ENCODE results near the gene TRIM17. TPM values are rescaled to one million over a fixed set of nuclear protein-coding genes. Genes with fewer than 3 reads are reported as not detected.

Gene TRIM17
- polyA plus RNA-seq, 4 donors, result 0.48 to 0.59 TPM; not detected in 2

DNA sequence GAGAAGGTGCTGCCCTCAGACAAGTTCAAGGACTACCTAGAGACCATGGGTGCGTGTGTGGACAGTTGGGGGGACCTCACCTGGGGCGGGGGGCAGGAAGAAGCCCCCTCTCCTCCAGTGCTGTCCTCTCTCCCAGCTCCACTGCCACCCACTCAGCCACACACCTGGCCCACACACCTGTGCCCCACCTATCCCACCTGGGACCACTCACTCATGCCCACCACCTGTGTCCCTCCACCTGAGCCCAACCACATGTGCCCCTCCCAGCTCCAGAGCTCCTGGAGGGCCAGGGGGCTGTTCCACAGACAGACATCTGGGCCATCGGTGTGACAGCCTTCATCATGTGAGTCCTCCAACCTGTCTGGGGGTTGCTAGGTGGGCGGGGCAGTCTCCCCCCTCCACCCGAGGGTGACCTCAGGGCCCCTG is 39.0 kb downstream of the TRIM17 start:
- Histone ChIP-seq H3K27me3 (ENCODE audit: control insufficient read depth in 3 of 3, insufficient read depth in 3 of 3, low read length in 3 of 3) (no peaks in the 10 kb centered on the region), H3K27ac (ENCODE audit: low read depth in 1 of 3, low read length in 2 of 3) (no peak overlapping the region), H3K4me3 (ENCODE audit: low read depth in 1 of 3, low read length in 3 of 3) (peak overlapping the region in 1 of 3 donors; percentile 46), H3K4me1 (ENCODE audit: control insufficient read depth in 3 of 3, insufficient read depth in 2 of 3, low read depth in 1 of 3, low read length in 2 of 3) (peaks cover 0 to 20% (median 0%) of the 10 kb centered on the region in 3 donors), H3K36me3 (ENCODE audit: control insufficient read depth in 3 of 3, insufficient read depth in 2 of 3, low read depth in 1 of 3, low read length in 3 of 3) (peaks cover 0 to 54% (median 0%) of the 10 kb centered on the region in 3 donors), H3K9me3 (ENCODE audit: control insufficient read depth in 2 of 2, insufficient read depth in 1 of 2, low read depth in 1 of 2, low read length in 1 of 2) (no peaks in the 10 kb centered on the region)
- FAIRE-seq (no peak), DNase-seq (no peak)
- 38 to 62% (median 45%) methylated on average over 5 of the region's 5 CpGs for WGBS, 3 donors

DNA sequence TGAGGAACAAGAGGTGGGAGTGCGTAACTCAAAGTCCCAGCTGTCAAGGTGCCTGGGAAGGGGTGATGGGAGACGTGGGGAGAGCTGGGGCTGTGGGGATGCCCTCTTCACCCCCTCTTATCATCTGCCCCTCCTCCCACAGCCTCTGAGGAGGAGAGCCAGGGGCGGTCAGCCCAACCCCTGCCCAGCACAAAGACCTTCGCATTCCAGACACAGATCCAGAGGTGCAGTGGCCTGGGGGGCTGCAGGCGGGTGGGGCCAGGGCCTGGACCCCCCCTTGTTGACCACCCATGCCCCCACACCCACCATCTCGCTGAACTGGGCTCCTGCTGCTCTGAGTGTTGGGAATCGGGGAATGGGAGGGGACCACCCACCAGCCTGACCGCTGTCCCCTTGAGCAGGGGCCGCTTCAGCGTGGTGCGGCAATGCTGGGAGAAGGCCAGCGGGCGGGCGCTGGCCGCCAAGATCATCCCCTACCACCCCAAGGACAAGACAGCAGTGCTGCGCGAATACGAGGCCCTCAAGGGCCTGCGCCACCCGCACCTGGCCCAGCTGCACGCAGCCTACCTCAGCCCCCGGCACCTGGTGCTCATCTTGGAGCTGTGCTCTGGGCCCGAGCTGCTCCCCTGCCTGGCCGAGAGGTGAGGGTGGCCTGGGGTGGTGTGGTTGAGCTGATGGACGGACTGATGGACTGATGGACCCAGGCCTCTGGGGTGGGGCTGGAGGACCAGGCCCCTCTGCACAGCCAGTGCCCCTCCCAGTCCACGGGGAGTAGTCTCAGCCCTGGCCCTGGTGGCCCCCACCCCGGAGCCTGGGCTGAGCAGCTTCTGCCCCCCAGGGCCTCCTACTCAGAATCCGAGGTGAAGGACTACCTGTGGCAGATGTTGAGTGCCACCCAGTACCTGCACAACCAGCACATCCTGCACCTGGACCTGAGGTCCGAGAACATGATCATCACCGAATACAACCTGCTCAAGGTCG is 39.7 kb downstream of the TRIM17 start:
- 83 to 89% (median 84%) methylated on average over 29 to 31 of the region's 31 CpGs for WGBS, 3 donors
- Histone ChIP-seq H3K27ac (ENCODE audit: low read depth in 1 of 3, low read length in 2 of 3) (no peak overlapping the region), H3K36me3 (ENCODE audit: control insufficient read depth in 3 of 3, insufficient read depth in 2 of 3, low read depth in 1 of 3, low read length in 3 of 3) (peaks cover 0 to 54% (median 0%) of the 10 kb centered on the region in 3 donors), H3K27me3 (ENCODE audit: control insufficient read depth in 3 of 3, insufficient read depth in 3 of 3, low read length in 3 of 3) (no peaks in the 10 kb centered on the region), H3K4me3 (ENCODE audit: low read depth in 1 of 3, low read length in 3 of 3) (no peak overlapping the region), H3K4me1 (ENCODE audit: control insufficient read depth in 3 of 3, insufficient read depth in 2 of 3, low read depth in 1 of 3, low read length in 2 of 3) (peaks cover 0 to 25% (median 0%) of the 10 kb centered on the region in 3 donors), H3K9me3 (ENCODE audit: control insufficient read depth in 2 of 2, insufficient read depth in 1 of 2, low read depth in 1 of 2, low read length in 1 of 2) (no peaks in the 10 kb centered on the region)
- FAIRE-seq (no peak), DNase-seq (no peak)

DNA sequence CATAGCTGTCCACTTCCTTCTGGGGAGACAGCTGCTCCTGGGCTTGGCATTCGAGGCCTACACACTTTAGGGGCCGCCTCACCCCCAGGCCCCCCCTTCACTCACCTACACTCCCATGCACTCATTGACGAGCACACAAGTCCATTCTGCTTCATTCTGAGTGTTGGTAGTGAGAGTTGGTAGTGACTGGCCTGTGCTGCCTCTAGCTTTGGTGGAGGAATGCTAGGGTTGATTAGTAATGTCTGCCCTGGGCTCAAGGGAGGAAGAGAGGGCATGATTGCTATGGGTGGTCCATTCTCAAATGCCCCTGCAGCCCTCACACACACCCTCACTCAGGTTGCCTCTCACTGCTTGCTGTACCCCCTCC is 40.4 kb downstream of the TRIM17 start:
- peaks cover 0 to 30% (median 0%) of the 10 kb centered on the region in 3 donors for H3K4me1 ChIP-seq (ENCODE audit: control insufficient read depth in 3 of 3, insufficient read depth in 2 of 3, low read depth in 1 of 3, low read length in 2 of 3)
- H3K36me3 ChIP-seq (ENCODE audit: control insufficient read depth in 3 of 3, insufficient read depth in 2 of 3, low read depth in 1 of 3, low read length in 3 of 3), result peaks cover 0 to 57% (median 0%) of the 10 kb centered on the region in 3 donors
- H3K27ac ChIP-seq (ENCODE audit: low read depth in 1 of 3, low read length in 2 of 3), result no peak overlapping the region
- no peak for FAIRE-seq
- WGBS, 3 donors, result 70 to 81% (median 75%) methylated on average over 2 to 3 of the region's 3 CpGs
- H3K9me3 ChIP-seq (ENCODE audit: control insufficient read depth in 2 of 2, insufficient read depth in 1 of 2, low read depth in 1 of 2, low read length in 1 of 2), result no peaks in the 10 kb centered on the region
- no peaks in the 10 kb centered on the region for H3K27me3 ChIP-seq (ENCODE audit: control insufficient read depth in 3 of 3, insufficient read depth in 3 of 3, low read length in 3 of 3)
- DNase-seq, result no peak
- no peak overlapping the region for H3K4me3 ChIP-seq (ENCODE audit: low read depth in 1 of 3, low read length in 3 of 3)

DNA sequence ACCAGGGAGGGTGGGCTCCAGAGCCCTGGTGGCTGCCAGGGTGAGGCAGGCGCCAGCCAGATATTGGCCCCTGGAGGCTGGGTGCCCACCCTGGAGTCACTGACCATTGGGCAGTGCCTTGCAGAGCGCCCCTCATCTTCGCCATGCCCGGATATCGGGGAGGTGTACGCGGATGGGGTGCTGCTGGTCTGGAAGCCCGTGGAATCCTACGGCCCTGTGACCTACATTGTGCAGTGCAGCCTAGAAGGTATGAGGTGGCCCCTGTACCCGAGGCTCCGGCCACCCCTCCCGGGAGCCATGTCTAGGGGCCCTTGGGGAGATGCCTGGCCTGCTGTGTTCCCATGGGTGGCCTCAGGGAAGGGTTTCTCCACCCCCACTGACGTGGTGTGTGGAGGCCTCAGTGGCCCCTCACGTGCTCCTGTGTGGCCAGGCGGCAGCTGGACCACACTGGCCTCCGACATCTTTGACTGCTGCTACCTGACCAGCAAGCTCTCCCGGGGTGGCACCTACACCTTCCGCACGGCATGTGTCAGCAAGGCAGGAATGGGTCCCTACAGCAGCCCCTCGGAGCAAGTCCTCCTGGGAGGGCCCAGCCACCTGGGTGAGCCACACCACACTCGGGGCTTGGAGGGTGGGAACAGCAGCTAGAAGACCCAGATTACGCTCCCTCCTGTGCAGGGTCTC is 40.9 kb downstream of the TRIM17 start:
- no peak for FAIRE-seq

DNA sequence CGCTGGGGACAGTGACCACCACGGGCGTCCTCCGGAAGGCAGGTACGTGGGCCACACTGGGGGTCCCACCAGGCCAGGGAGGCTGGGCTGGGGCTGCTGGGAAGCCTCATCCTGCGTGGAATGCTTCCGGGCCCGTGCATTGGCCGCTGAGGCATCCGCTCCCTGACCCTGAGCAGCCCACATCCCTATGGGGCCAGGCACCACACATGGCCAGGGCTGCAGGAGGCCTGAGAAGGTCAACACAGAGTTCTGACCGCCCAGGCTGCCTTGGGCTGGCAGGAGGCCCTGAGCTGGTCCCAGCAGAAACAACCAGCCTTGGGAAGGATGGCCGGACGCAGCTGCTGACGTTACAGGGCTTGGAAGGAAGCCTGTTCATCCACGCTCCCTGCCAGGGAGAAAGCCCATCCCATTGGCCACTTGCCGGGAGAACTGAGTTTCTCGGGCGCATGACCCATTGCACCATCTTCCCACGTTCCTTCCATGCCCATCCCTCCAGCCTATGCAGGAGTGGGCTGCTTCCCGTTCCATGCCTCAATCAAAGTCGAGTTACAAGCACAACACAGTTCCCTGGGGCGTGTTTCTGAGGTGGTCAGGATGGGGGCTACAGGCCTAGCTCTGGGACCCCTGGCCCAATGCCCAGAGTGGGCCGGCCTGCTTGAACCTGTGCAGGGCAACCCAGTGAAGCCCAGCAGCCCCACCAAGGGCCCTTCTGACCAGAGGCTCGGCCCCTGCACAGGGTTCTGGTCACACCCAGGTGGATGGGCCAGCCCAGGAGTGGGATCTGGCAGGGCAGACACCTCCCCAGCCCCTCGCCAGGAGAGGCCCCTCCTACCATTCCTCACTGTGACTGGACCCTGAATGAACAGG is 41.7 kb downstream of the TRIM17 start:
- no peak overlapping the region for H3K4me3 ChIP-seq (ENCODE audit: low read depth in 1 of 3, low read length in 3 of 3)
- H3K4me1 ChIP-seq (ENCODE audit: control insufficient read depth in 3 of 3, insufficient read depth in 2 of 3, low read depth in 1 of 3, low read length in 2 of 3), result peaks cover 0 to 41% (median 0%) of the 10 kb centered on the region in 3 donors
- no peak for DNase-seq
- no peaks in the 10 kb centered on the region for H3K9me3 ChIP-seq (ENCODE audit: control insufficient read depth in 2 of 2, insufficient read depth in 1 of 2, low read depth in 1 of 2, low read length in 1 of 2)
- no peak for FAIRE-seq
- 66 to 78% (median 70%) methylated on average over 24 to 25 of the region's 25 CpGs for WGBS, 3 donors
- peak overlapping the region in 1 of 3 donors; percentile 24 for H3K27ac ChIP-seq (ENCODE audit: low read depth in 1 of 3, low read length in 2 of 3)
- no peaks in the 10 kb centered on the region for H3K27me3 ChIP-seq (ENCODE audit: control insufficient read depth in 3 of 3, insufficient read depth in 3 of 3, low read length in 3 of 3)
- peaks cover 0 to 68% (median 0%) of the 10 kb centered on the region in 3 donors for H3K36me3 ChIP-seq (ENCODE audit: control insufficient read depth in 3 of 3, insufficient read depth in 2 of 3, low read depth in 1 of 3, low read length in 3 of 3)

More for the DNA sequence above, 40.9 kb downstream of the TRIM17 start:
- no peak for DNase-seq
- Histone ChIP-seq H3K9me3 (ENCODE audit: control insufficient read depth in 2 of 2, insufficient read depth in 1 of 2, low read depth in 1 of 2, low read length in 1 of 2) (no peaks in the 10 kb centered on the region), H3K4me3 (ENCODE audit: low read depth in 1 of 3, low read length in 3 of 3) (no peak overlapping the region), H3K4me1 (ENCODE audit: control insufficient read depth in 3 of 3, insufficient read depth in 2 of 3, low read depth in 1 of 3, low read length in 2 of 3) (peaks cover 0 to 33% (median 0%) of the 10 kb centered on the region in 3 donors), H3K27ac (ENCODE audit: low read depth in 1 of 3, low read length in 2 of 3) (no peak overlapping the region), H3K27me3 (ENCODE audit: control insufficient read depth in 3 of 3, insufficient read depth in 3 of 3, low read length in 3 of 3) (no peaks in the 10 kb centered on the region), H3K36me3 (ENCODE audit: control insufficient read depth in 3 of 3, insufficient read depth in 2 of 3, low read depth in 1 of 3, low read length in 3 of 3) (peaks cover 0 to 60% (median 0%) of the 10 kb centered on the region in 3 donors)
- 92 to 95% (median 93%) methylated on average over 22 of the region's 22 CpGs for WGBS, 3 donors

DNA sequence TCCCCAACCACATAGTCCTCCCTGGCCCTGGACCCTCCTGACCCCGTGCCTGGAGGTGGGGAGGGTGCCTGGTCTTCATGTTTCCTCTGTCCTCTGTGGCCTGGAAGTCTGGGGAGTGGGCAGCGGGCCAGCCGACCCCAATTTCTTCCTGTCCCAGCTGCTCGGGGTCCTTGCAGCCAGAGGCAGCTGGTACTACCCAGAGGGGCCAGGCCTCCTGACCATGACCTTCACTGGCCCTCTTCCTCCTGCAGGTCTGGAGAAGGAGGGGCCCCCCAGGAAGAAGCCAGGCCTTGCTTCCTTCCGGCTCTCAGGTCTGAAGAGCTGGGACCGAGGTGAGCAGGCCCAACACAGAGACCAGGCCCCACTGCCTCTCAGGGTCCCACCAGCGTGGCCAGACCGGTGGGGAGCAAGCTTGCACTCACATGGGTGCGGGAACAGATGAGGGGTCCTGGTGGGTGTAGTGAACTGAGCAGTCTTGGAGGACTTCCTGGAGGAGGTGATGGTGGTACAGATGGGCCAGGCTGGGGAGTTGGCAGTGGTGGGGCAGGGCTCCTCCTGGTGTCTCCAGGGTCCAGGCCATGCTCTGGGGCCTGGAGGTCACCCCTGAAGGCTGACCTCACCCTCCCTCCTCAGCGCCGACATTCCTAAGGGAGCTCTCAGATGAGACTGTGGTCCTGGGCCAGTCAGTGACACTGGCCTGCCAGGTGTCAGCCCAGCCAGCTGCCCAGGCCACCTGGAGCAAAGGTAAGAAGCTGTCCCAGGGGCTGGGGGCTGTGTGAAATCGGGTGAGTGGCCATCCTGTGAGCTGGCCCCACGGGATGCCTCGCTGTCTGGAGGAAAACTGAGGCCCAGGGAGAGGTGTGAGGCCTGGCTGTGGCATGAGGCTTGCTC is 42.7 kb downstream of the TRIM17 start:
- Histone ChIP-seq H3K27ac (ENCODE audit: low read depth in 1 of 3, low read length in 2 of 3) (no peak overlapping the region), H3K4me3 (ENCODE audit: low read depth in 1 of 3, low read length in 3 of 3) (peak overlapping the region in 1 of 3 donors; percentile 56), H3K27me3 (ENCODE audit: control insufficient read depth in 3 of 3, insufficient read depth in 3 of 3, low read length in 3 of 3) (no peaks in the 10 kb centered on the region), H3K4me1 (ENCODE audit: control insufficient read depth in 3 of 3, insufficient read depth in 2 of 3, low read depth in 1 of 3, low read length in 2 of 3) (peaks cover 0 to 51% (median 0%) of the 10 kb centered on the region in 3 donors), H3K9me3 (ENCODE audit: control insufficient read depth in 2 of 2, insufficient read depth in 1 of 2, low read depth in 1 of 2, low read length in 1 of 2) (no peaks in the 10 kb centered on the region), H3K36me3 (ENCODE audit: control insufficient read depth in 3 of 3, insufficient read depth in 2 of 3, low read depth in 1 of 3, low read length in 3 of 3) (peaks cover 0 to 71% (median 0%) of the 10 kb centered on the region in 3 donors)
- 81 to 87% (median 87%) methylated on average over 14 of the region's 14 CpGs for WGBS, 3 donors
- no peak for DNase-seq
- FAIRE-seq, result no peak

DNA sequence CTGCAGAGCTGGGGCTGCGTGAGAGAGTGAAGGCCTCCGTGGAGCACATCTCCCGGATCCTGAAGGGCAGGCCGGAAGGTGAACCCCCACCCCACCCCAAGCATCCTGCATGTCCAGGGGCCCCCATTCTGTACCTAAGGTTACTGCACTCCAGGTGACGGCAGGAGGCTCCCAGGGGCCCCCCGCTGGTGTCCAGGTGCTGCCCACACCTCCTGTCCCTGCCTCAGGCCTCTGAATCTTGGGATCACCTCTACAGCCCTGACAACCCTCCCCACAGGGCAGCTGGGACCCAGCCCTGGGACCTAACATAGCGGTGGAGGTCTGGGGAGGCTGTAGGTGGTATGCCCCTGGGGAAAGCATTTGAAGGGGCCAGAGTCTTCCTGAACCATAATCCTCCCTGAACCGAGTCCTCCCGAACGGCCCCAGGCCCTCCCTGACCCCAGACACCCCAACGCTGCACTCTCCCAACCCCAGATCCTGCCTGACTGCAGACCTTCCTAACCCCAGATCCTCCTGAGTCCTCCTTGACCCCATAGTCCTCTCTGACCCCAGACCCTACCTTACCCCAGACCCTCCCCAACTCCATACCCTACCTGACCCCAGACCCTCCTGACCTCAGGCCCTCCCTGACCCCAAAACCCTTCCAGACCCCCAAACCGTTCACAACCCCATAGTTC is 43.5 kb downstream of the TRIM17 start:
- H3K9me3 ChIP-seq (ENCODE audit: control insufficient read depth in 2 of 2, insufficient read depth in 1 of 2, low read depth in 1 of 2, low read length in 1 of 2), result no peaks in the 10 kb centered on the region
- H3K27ac ChIP-seq (ENCODE audit: low read depth in 1 of 3, low read length in 2 of 3), result peak overlapping the region in 1 of 3 donors; percentile 61
- 46 to 63% (median 47%) methylated on average over 12 of the region's 12 CpGs for WGBS, 3 donors
- H3K27me3 ChIP-seq (ENCODE audit: control insufficient read depth in 3 of 3, insufficient read depth in 3 of 3, low read length in 3 of 3), result no peaks in the 10 kb centered on the region
- FAIRE-seq, result no peak
- H3K4me3 ChIP-seq (ENCODE audit: low read depth in 1 of 3, low read length in 3 of 3), result peak overlapping the region in 1 of 3 donors; percentile 56
- H3K36me3 ChIP-seq (ENCODE audit: control insufficient read depth in 3 of 3, insufficient read depth in 2 of 3, low read depth in 1 of 3, low read length in 3 of 3), result peaks cover 0 to 76% (median 0%) of the 10 kb centered on the region in 3 donors
- H3K4me1 ChIP-seq (ENCODE audit: control insufficient read depth in 3 of 3, insufficient read depth in 2 of 3, low read depth in 1 of 3, low read length in 2 of 3), result peaks cover 0 to 58% (median 0%) of the 10 kb centered on the region in 3 donors
- no peak for DNase-seq
